ENCODE data around the gene TRDMT1. TPM values are rescaled to one million over a fixed set of nuclear protein-coding genes. Genes with fewer than 3 reads are reported as not detected.

TRDMT1 gene
- polyA plus RNA-seq, 3 donors, result 3.1 to 6.6 (median 5.0) TPM

GRCh38 chr10:17232276-17232960 lies 30.9 kb upstream of the TRDMT1 start:
- TF ChIP-seq CTCF (IDR thresholded peaks at IDR 0.05), result no peak

GRCh38 chr10:17231788-17232187 lies 30.3 kb upstream of the TRDMT1 start:
- peaks cover 64% of the 10 kb centered on the region for H3K79me2 ChIP-seq (ENCODE audit: insufficient read depth, low read length)
- H3K27me3 ChIP-seq (ENCODE audit: control insufficient read depth in 2 of 2, insufficient read depth in 2 of 2, low read length in 2 of 2), result no peaks in the 10 kb centered on the region
- Mint-ChIP-seq H3K36me3 (peaks cover 61 to 73% of the 10 kb centered on the region in 2 donors), H3K4me3 (peak overlapping the region; percentile 96 to 99), H3K4me1 (peaks cover 41% of the 10 kb centered on the region), H3K27me3 (ENCODE audit: low read depth in 3 of 3) (peaks cover 0 to 19% (median 2%) of the 10 kb centered on the region in 3 donors), H3K27ac (peak overlapping the region; percentile 25 to 100 (median 99)), H3K9me3 (peaks cover 0 to 15% (median 2%) of the 10 kb centered on the region in 7 donors)
- H3K4me1 ChIP-seq (ENCODE audit: control insufficient read depth in 1 of 2, insufficient read depth in 2 of 2, low read length in 2 of 2), result peaks cover 30 to 56% of the 10 kb centered on the region in 2 donors
- peak overlapping the region; percentile 100 for H3K9ac ChIP-seq (ENCODE audit: insufficient read depth, low read length, poor library complexity, severe bottlenecking)
- H3K4me3 ChIP-seq (replicated peaks in 1 of 3; ENCODE audit: low read depth in 2 of 3, low read length in 3 of 3), result peak overlapping the region in 2 of 3 experiments; percentile 77 to 97
- DNase-seq, result no peak
- no peaks in the 10 kb centered on the region for H3K9me3 ChIP-seq (replicated peaks in 1 of 2; ENCODE audit: control insufficient read depth in 1 of 2, insufficient read depth in 1 of 2, low read length in 2 of 2)
- no CpG with 5 or more reads among the region's 1 CpG for WGBS (ENCODE audit: insufficient coverage)
- H3K27ac ChIP-seq (ENCODE audit: low read depth in 1 of 2, low read length in 2 of 2), result peak overlapping the region in 1 of 2 donors; percentile 100
- H2AFZ ChIP-seq (ENCODE audit: insufficient read depth, low read depth, low read length, poor library complexity, severe bottlenecking), result no peak overlapping the region
- H4K20me1 ChIP-seq (ENCODE audit: insufficient read depth, low read length), result peaks cover 77% of the 10 kb centered on the region
- peaks cover 60 to 61% of the 10 kb centered on the region in 2 donors for H3K36me3 ChIP-seq (replicated peaks in 1 of 2; ENCODE audit: control insufficient read depth in 1 of 2, insufficient read depth in 2 of 2, low read length in 2 of 2)
- no peak for TF ChIP-seq CTCF (IDR thresholded peaks at IDR 0.05)
- intact Hi-C loops (cut with micrococcal nuclease), result loop anchor here in 1 of 2 donors (10.0 kb wide), 1 partner anchor 327 kb away; no protein-coding TSS in a partner anchor
- peak overlapping the region; percentile 88 for H3K4me2 ChIP-seq (replicated peaks; ENCODE audit: extremely low read depth, low read length, poor library complexity, severe bottlenecking)

More at GRCh38 chr10:17232276-17232960, 30.9 kb upstream of the TRDMT1 start:
- peaks cover 57% of the 10 kb centered on the region for H3K79me2 ChIP-seq (ENCODE audit: insufficient read depth, low read length)
- intact Hi-C loops (cut with micrococcal nuclease), result loop anchor here in 1 of 2 donors (10.0 kb wide), 1 partner anchor 328 kb away; no protein-coding TSS in a partner anchor
- peaks cover 25 to 49% of the 10 kb centered on the region in 2 donors for H3K4me1 ChIP-seq (ENCODE audit: control insufficient read depth in 1 of 2, insufficient read depth in 2 of 2, low read length in 2 of 2)
- no peaks in the 10 kb centered on the region for H3K9me3 ChIP-seq (replicated peaks in 1 of 2; ENCODE audit: control insufficient read depth in 1 of 2, insufficient read depth in 1 of 2, low read length in 2 of 2)
- H3K4me2 ChIP-seq (replicated peaks; ENCODE audit: extremely low read depth, low read length, poor library complexity, severe bottlenecking), result peak overlapping the region; percentile 88
- no peak for DNase-seq
- H3K36me3 ChIP-seq (replicated peaks in 1 of 2; ENCODE audit: control insufficient read depth in 1 of 2, insufficient read depth in 2 of 2, low read length in 2 of 2), result peaks cover 67% of the 10 kb centered on the region in 2 donors
- Mint-ChIP-seq H3K36me3 (peaks cover 67 to 80% of the 10 kb centered on the region in 2 donors), H3K27me3 (ENCODE audit: low read depth in 3 of 3) (peaks cover 0 to 19% (median 2%) of the 10 kb centered on the region in 3 donors), H3K4me1 (peaks cover 37% of the 10 kb centered on the region), H3K4me3 (peak overlapping the region; percentile 55 to 99), H3K27ac (peak overlapping the region; percentile 70 to 100 (median 99)), H3K9me3 (peaks cover 0 to 15% (median 2%) of the 10 kb centered on the region in 7 donors)
- H3K27ac ChIP-seq (ENCODE audit: low read depth in 1 of 2, low read length in 2 of 2), result peak overlapping the region in 1 of 2 donors; percentile 100
- H3K4me3 ChIP-seq (replicated peaks in 1 of 3; ENCODE audit: low read depth in 2 of 3, low read length in 3 of 3), result peak overlapping the region in 2 of 3 experiments; percentile 77 to 97
- 83% methylated on average over 1 of the region's 3 CpGs for WGBS (ENCODE audit: insufficient coverage)
- H3K9ac ChIP-seq (ENCODE audit: insufficient read depth, low read length, poor library complexity, severe bottlenecking), result peak overlapping the region; percentile 100
- H3K27me3 ChIP-seq (ENCODE audit: control insufficient read depth in 2 of 2, insufficient read depth in 2 of 2, low read length in 2 of 2), result no peaks in the 10 kb centered on the region
- peaks cover 84% of the 10 kb centered on the region for H4K20me1 ChIP-seq (ENCODE audit: insufficient read depth, low read length)
- no peak overlapping the region for H2AFZ ChIP-seq (ENCODE audit: insufficient read depth, low read depth, low read length, poor library complexity, severe bottlenecking)
